T1000 (cell line): ENCODE data around the gene WNT2B.

Source experiments
- DNase-seq: peaks from one replicate; lab custom pipeline; 2025; ENCODE audit warnings: mixed read lengths; lab: John Stamatoyannopoulos, UW

Gene WNT2B

GRCh38 chr1:112527266-112528010, 18.7 kb downstream of the WNT2B start:
- peak; percentile 8 for DNase-seq

- DNase-seq, result no peak
These were observed 19.3 kb downstream of the WNT2B start for GRCh38 chr1:112528076-112528475.

DNA sequence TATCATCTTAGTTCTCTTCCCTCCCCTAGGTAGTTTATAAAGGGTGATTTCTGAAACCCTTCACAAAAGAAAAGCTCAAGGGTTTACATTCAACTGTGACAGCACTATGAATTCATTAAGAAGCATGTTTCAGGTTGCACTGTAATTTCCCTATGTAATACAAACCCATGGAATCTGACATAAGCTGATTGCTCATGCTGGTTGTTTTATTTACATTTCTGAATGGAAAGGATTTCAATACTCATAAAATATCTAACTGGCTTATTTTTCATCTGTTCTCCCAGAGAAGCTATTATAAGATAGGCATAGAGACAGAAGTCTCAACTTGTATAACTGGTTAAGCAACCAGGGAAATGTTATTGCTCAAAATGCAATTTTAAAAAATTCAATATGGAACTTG, 20.5 kb downstream of the WNT2B start:
- DNase-seq, result no peak

- no peak for DNase-seq
These were observed 22.1 kb downstream of the WNT2B start for GRCh38 chr1:112530832-112531231.

GRCh38 chr1:112532064-112532463, 23.3 kb downstream of the WNT2B start:
- no peak for DNase-seq

DNA sequence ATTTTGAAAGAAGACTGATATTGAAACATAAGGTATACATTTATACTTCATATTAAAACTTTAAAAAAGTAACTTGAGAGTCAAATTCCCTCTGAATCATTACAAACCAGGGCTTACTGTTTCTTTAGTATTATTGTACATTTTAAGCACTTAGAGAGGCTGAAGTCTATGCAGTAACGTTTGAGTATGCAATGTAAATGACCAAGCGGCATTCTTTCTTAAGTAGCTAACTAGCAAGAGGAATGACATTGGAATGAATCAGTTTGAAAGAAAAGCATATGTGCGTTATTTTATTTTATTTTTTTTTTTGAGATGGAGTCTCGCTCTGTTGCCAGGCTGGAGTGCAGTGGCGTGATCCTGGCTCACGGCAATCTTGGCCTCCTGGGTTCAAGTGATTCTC, 24.3 kb downstream of the WNT2B start:
- no peak for DNase-seq

GRCh38 chr1:112536561-112536960, 27.8 kb downstream of the WNT2B start:
- DNase-seq, result no peak

GRCh38 chr1:112537456-112537855, 28.7 kb downstream of the WNT2B start:
- DNase-seq, result no peak

DNA sequence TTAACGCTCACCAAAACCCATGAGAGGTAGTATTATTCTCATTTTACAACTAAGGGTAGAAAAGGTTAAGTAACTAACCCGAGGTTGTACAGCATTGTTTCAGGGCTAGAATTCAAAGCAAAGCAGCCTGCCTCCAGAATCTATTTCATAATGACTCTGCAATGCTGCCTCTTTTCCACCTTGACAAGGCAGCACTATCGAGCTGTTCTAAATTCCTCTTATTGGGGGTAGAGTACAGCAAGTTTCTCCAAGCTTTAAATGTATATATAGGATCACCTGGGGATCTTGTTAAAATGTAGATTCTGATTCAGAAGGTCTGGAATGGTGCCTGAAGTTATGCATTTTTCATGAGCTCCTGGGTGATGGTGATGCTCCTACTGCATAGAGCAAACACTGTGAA, 30.1 kb downstream of the WNT2B start:
- DNase-seq, result no peak

GRCh38 chr1:112540226-112540794, 31.5 kb downstream of the WNT2B start:
- DNase-seq, result no peak

DNA sequence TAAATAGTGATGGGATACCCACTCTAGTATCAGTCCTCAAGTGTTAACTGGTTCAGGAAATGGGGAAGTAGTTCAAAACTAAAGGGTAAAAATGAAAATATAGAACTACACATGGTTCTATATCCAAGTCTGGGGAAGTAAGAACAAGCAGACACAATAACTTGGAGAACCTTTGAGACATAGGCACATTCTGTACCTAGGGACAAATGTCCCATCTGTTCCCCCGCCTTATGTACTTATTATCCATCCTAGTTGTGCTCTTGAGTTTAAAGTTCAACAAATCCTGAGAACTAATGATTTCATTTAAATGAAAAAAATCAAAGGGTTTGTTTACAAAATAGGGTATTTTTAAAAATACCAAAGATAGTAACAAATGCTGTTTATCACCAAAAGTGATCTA, 32.5 kb downstream of the WNT2B start:
- DNase-seq, result no peak

DNA sequence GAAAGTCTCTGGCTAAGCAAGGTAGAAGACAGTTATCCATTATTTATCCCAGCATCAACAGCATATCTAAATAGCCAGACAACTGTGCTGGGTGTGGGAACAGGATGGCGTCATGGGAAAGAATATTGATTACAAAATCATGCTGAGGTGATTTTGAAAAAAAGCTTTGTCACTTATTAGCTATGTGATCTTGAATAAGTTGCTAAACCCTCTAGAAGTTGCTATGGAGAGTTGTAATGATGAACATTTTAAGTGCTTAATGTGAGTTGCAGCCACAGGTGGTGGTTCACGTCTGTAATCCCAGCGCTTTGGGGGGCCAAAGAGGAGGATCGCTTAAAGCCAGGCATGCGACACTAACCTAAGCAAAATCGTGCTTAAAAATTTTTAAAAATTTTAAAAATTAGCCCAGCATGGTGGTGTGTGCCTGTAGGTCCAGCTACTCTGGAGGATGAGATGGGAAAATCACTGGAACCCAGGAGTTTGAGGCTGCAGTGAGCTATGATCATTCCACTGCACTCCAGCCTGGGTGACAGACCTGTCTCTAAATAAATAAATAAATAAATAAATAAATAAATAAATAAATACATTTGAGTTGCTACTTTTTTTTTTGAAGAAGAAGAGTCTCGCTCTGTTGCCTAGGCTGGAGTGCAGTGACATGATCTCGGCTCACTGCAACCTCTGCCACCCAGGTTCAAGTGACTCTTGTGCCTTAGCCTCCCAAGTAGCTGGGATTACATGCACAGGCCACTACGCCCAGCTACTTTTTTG, 33.6 kb downstream of the WNT2B start:
- no peak for DNase-seq

- peak; percentile 36 for DNase-seq
These were observed 35.4 kb downstream of the WNT2B start for GRCh38 chr1:112544011-112544688.

GRCh38 chr1:112544751-112545150, 36.0 kb downstream of the WNT2B start:
- DNase-seq, result no peak

DNA sequence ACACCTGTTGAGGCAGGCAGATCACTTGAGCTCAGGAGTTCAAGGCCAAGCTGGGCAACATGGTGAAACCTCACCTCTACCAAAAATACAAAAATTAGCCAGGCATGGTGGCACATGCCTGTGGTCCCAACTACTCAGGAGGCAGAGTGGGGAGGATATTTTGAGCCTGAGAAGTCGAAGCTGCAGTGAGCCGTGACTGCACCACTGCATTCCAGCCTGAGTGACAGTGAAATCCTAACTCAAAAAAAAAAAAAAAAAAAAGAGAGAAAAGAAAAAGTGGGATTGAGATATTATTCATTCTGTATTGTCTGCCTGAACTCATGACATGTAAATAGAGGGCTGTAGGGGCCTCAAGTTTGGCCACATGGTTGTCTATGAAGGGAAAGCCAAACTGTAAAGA, 37.3 kb downstream of the WNT2B start:
- DNase-seq, result no peak

DNA sequence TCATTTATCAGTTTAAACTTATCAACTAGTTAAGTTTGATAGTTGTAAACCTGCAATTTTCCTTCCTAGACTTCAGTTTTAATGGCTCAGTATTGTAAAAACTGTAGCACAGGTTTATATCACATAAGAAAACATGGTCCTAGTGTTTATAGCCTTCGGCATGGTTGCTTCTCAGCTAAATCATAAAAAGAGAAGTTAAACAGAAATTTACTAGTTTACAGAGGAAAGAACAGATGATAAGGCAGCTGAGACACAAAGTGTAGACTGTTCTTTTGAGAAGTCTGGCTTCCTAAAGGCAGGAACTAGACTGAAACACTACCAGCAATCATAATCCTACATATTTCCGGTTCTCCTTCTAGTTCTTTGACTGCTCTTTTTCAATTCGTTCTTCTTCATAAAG, 39.8 kb downstream of the WNT2B start:
- no peak for DNase-seq

- no peak for DNase-seq
These were observed 40.8 kb downstream of the WNT2B start for GRCh38 chr1:112549590-112549989.

DNA sequence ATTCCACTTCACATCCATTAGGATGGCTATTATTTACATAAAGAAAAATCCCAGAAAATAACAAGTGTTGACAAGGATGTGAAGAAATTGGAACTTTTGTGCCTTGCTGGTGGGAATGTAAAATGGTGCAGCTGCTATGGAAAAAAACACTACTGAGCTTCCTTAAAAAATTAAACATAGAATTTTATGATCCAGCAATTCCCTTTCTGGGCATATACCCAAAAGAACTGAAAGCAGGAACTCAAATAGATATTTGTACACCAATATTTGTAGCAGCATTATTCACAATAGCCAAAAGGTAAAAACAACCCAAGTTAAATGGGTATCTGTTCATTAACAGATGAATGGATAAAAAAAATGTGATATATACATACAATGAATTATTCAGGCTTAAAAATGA, 45.6 kb downstream of the WNT2B start:
- no peak for DNase-seq

GRCh38 chr1:112557385-112557784, 48.6 kb downstream of the WNT2B start:
- no peak for DNase-seq

DNA sequence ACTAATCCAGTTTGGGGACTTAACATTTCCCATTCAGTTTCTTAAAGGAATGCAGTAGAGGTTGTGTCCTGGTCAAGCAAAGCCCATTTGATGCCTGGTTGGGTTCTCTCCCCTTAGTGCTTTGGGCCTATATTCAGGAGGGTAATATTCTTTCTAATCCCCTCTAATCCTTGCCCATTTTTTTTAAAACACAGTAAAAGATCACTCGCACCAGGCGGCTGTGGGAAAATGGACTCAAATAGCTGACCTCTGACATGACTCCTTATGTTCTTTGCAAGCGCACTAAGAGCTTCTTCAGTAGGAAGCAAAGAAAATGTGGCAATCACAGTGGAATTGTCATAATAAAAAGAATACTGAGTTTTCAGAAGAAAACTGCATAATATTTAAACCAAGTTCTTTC, 49.9 kb downstream of the WNT2B start:
- no peak for DNase-seq

- no peak for DNase-seq
These were observed 54.6 kb downstream of the WNT2B start for GRCh38 chr1:112563341-112563740.

DNA sequence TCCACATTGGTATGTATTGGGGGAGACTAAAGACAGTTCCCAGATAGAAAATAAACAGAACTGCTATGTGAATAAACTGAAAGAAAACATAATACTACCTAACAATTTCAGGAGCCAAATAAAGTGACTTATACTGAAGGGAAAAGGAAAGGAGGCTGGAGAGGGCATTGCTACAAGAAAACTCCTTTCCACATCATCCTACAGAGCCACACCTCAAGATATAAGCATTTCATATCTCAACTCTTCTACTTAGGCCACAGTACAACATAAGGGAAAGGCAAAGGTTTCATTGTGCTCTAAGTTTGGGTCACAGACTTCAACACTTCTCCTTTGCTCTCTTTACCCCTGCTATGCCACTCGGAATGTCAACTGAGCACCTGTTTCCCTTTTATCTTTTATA, 55.3 kb downstream of the WNT2B start:
- no peak for DNase-seq

- no peak for DNase-seq
These were observed 57.0 kb downstream of the WNT2B start for GRCh38 chr1:112565800-112566199.
